GM12873 (cell line): ENCODE measurements around the gene SNTB2.

ENCODE experiments used
- CTCF ChIP-seq: IDR thresholded peaks from 2 replicates; pipeline ENCODE4 v1.5.1; 2012; ENCODE audit warnings: low read depth, mild to moderate bottlenecking, moderate library complexity, low read length, control low read depth; ENCODE audit not compliant: insufficient read depth; ENCODE audit errors: missing control alignments

SNTB2 gene

GRCh38 chr16:69329369-69330285 is 142.7 kb downstream of the SNTB2 start:
- TF ChIP-seq CTCF, result no peak

GRCh38 chr16:69330286-69331109 is 143.5 kb downstream of the SNTB2 start, which contains the start of gene PDF:
TSS of gene PDF (minus strand) at chr16:69330588. CDS start at chr16:69330570, 18 bp downstream.
- no peak for TF ChIP-seq CTCF

GRCh38 chr16:69334696-69335095 is 147.7 kb downstream of the SNTB2 start:
- no peak for TF ChIP-seq CTCF

- TF ChIP-seq CTCF, result no peak
Measured at GRCh38 chr16:69338557-69339288, 151.8 kb downstream of the SNTB2 start.

GRCh38 chr16:69339289-69340094 is 152.5 kb downstream of the SNTB2 start, which contains the start of the genes COG8 and NIP7:
TSS of gene COG8 (minus strand) at chr16:69339564. CDS start at chr16:69339552, 12 bp downstream.
TSS of gene NIP7 (plus strand) at chr16:69339772. CDS start at chr16:69339830, 58 bp downstream.
- peak; percentile 86 for TF ChIP-seq CTCF

DNA sequence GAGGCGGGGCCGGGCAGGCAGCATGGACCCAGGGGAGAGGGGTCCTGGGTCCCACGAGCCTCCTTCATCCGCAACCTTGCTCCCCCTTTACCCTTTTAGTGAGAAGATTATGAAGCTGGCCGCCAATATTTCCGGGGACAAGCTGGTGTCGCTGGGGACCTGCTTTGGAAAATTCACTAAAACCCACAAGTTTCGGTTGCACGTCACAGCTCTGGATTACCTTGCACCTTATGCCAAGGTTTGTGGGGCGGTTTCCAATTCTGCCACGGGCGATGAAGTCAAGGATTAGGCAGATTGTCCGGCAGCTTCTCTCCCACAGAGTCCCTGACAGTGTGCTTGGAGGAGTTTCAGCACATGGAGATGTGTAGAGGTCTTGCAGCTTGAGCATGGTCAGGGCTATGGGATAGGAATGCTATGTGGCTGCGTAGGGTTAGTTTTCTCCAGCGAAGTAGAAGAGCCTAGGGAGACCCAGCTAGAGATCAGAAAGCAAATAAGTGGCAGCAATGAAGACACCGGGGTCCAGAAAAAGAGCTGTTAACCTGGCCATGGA is 153.2 kb downstream of the SNTB2 start:
- TF ChIP-seq CTCF, result no peak
